GM23338 (cell line): ENCODE measurements around the gene MUCL3. TPM values are rescaled to one million over a fixed set of nuclear protein-coding genes. Genes with fewer than 3 reads are reported as not detected.

ENCODE experiments used
- ATAC-seq: fragments of 200-7000 bp; cut with Tn5 transposase; 3 replicates; pipeline ENCODE4 v1.9.1; 2020
- DNase-seq: peaks from one replicate; pipeline ENCODE4 v3.0.0-alpha.2; 2015; ENCODE audit warnings: low spot score
- H2AFZ ChIP-seq: fragments of 200-600 bp; sonication (generic); 2 replicates; pipeline ENCODE4 v1.8.0; 2016; ENCODE audit warnings: antibody characterized with exemption, mild to moderate bottlenecking, moderate library complexity
- H3F3A ChIP-seq: fragments of 200-600 bp; sonication (generic); replicated peaks from 2 replicates; pipeline ENCODE4 v1.8.0; 2017; ENCODE audit warnings: antibody characterized with exemption, mixed run types, low read depth
- H3K27ac ChIP-seq: fragments of 200-600 bp; sonication (generic); 2 replicates; pipeline ENCODE4 v1.6.1; 2016; ENCODE audit warnings: low read depth
- H3K27me3 ChIP-seq: fragments of 200-600 bp; sonication (generic); 2 replicates; pipeline ENCODE4 v1.8.0; 2016; ENCODE audit warnings: mild to moderate bottlenecking, mixed run types, moderate library complexity; ENCODE audit not compliant: insufficient read depth
- H3K36me3 ChIP-seq: fragments of 200-600 bp; sonication (generic); 2 replicates; pipeline ENCODE4 v1.8.0; 2016; ENCODE audit warnings: mild to moderate bottlenecking; ENCODE audit not compliant: insufficient read depth
- H3K4me1 ChIP-seq: fragments of 200-600 bp; sonication (generic); 2 replicates; pipeline ENCODE4 v1.8.0; 2016; ENCODE audit warnings: mild to moderate bottlenecking, moderate library complexity; ENCODE audit not compliant: insufficient read depth
- H3K4me2 ChIP-seq: fragments of 200-600 bp; sonication (generic); 2 replicates; pipeline ENCODE4 v1.7.1; 2017; ENCODE audit warnings: mixed run types
- H3K4me3 ChIP-seq: fragments of 200-600 bp; sonication (generic); 2 replicates; pipeline ENCODE4 v1.6.1; 2016; ENCODE audit warnings: mixed run types
- H3K79me2 ChIP-seq: fragments of 200-600 bp; sonication (generic); replicated peaks from 2 replicates; pipeline ENCODE4 v1.8.0; 2017; ENCODE audit warnings: mild to moderate bottlenecking; ENCODE audit not compliant: insufficient read depth
- H3K9me2 ChIP-seq: fragments of 200-600 bp; sonication (generic); 2 replicates; pipeline ENCODE4 v1.8.0; 2017; ENCODE audit not compliant: insufficient read depth
- H4K20me1 ChIP-seq: fragments of 200-600 bp; sonication (generic); replicated peaks from 2 replicates; pipeline ENCODE4 v1.8.0; 2017; ENCODE audit warnings: mild to moderate bottlenecking; ENCODE audit not compliant: insufficient read depth
- H3K27ac Mint-ChIP-seq: 2 replicates; pipeline ENCODE4 v1.8.0; 2020; ENCODE audit warnings: inconsistent platforms, mild to moderate bottlenecking, moderate library complexity, mixed read lengths
- H3K27me3 Mint-ChIP-seq: 3 replicates; pipeline ENCODE4 v1.8.0; 2022; ENCODE audit warnings: low read depth, mild to moderate bottlenecking, moderate library complexity, mixed read lengths, inconsistent platforms; ENCODE audit not compliant: insufficient read depth, poor library complexity
- H3K36me3 Mint-ChIP-seq: 3 replicates; pipeline ENCODE4 v1.8.0; 2021; ENCODE audit warnings: low read depth, mild to moderate bottlenecking, inconsistent platforms, moderate library complexity, mixed read lengths
- H3K4me1 Mint-ChIP-seq: 3 replicates; pipeline ENCODE4 v1.8.0; 2020; ENCODE audit warnings: mild to moderate bottlenecking, inconsistent platforms, mixed read lengths
- H3K4me3 Mint-ChIP-seq: 3 replicates; pipeline ENCODE4 v1.8.0; 2021; ENCODE audit warnings: moderate library complexity, mild to moderate bottlenecking, inconsistent platforms, mixed read lengths
- H3K9me3 Mint-ChIP-seq: 3 replicates; pipeline ENCODE4 v1.8.0; 2020; ENCODE audit warnings: moderate library complexity, mild to moderate bottlenecking, inconsistent platforms, mixed read lengths
- CREB1 ChIP-seq: fragments of 250-450 bp; sonication (Bioruptor Pico); IDR thresholded peaks from 2 replicates; pipeline ENCODE4 v1.5.0; 2020; ENCODE audit warnings: low read depth, mild to moderate bottlenecking, moderate library complexity
- EZH2phosphoT487 ChIP-seq: fragments of 200-600 bp; sonication (generic); IDR thresholded peaks from one replicate; pipeline ENCODE4 v1.8.1; 2018; ENCODE audit warnings: antibody characterized with exemption; ENCODE audit not compliant: unreplicated experiment
- JUNB ChIP-seq: IDR thresholded peaks from one replicate; pipeline ENCODE4 v1.6.1; 2016; ENCODE audit warnings: antibody characterized with exemption; ENCODE audit not compliant: unreplicated experiment
- NANOG ChIP-seq: IDR thresholded peaks from 2 replicates; pipeline ENCODE4 v1.6.1; 2016; ENCODE audit warnings: antibody characterized with exemption, borderline replicate concordance
- POLR2AphosphoS5 ChIP-seq: IDR thresholded peaks from 2 replicates; pipeline ENCODE4 v1.6.1; 2016; ENCODE audit warnings: antibody characterized with exemption, low read depth
- STAT1 ChIP-seq: IDR thresholded peaks from one replicate; pipeline ENCODE4 v1.6.1; 2016; ENCODE audit warnings: antibody characterized with exemption; ENCODE audit not compliant: unreplicated experiment
- ZNF114 ChIP-seq: fragments of 250-450 bp; sonication (Bioruptor Pico); IDR thresholded peaks from 2 replicates; pipeline ENCODE4 v1.5.0; 2020; ENCODE audit warnings: mild to moderate bottlenecking, moderate library complexity
- ZNF331 ChIP-seq: fragments of 250-450 bp; sonication (Bioruptor Pico); IDR thresholded peaks from 2 replicates; pipeline ENCODE4 v1.5.0; 2020; ENCODE audit warnings: low read depth, mild to moderate bottlenecking, moderate library complexity
- polyA plus RNA-seq: library from polyadenylated mRNA; unstranded; fragments of >200 nt; fragmentation: Nextera tagmentation; extraction: Ambion mirVana; gene quantifications from 2 replicates; pipeline ENCODE4 v1.2.1, GENCODE V29; 2016
- total RNA-seq: library from RNA; depleted of rRNA; stranded (reverse); fragments of >200 nt; shearing (Covaris generic); gene quantifications from 2 replicates; pipeline ENCODE4 v1.2.3, GENCODE V29; 2014
- TF ChIP-seq, protein P1 (sequence below): IDR thresholded peaks from 2 replicates; pipeline ENCODE4 v1.6.1; 2016; ENCODE audit warnings: antibody characterized with exemption
- TF ChIP-seq, protein P2 (sequence below), 2 experiments: fragments of 200-600 bp in 1 of 2; sonication (generic) in 1 of 2; conservative IDR thresholded peaks; 2 replicates each; pipeline versions ENCODE4 v1.5.1 to v1.6.1; 2016 to 2017; ENCODE audit warnings: antibody characterized with exemption in 2 of 2, low read depth in 2 of 2, mild to moderate bottlenecking in 2 of 2, moderate library complexity in 1 of 2
- TF ChIP-seq, protein P3 (sequence below): fragments of 250-450 bp; sonication (Bioruptor Pico); IDR thresholded peaks from 2 replicates; pipeline ENCODE4 v1.5.0; 2020; ENCODE audit warnings: mild to moderate bottlenecking, moderate library complexity

Gene MUCL3
- total and polyA plus RNA-seq, 2 experiments from 2014 or later = 0.32 TPM; not detected in 1

DNA sequence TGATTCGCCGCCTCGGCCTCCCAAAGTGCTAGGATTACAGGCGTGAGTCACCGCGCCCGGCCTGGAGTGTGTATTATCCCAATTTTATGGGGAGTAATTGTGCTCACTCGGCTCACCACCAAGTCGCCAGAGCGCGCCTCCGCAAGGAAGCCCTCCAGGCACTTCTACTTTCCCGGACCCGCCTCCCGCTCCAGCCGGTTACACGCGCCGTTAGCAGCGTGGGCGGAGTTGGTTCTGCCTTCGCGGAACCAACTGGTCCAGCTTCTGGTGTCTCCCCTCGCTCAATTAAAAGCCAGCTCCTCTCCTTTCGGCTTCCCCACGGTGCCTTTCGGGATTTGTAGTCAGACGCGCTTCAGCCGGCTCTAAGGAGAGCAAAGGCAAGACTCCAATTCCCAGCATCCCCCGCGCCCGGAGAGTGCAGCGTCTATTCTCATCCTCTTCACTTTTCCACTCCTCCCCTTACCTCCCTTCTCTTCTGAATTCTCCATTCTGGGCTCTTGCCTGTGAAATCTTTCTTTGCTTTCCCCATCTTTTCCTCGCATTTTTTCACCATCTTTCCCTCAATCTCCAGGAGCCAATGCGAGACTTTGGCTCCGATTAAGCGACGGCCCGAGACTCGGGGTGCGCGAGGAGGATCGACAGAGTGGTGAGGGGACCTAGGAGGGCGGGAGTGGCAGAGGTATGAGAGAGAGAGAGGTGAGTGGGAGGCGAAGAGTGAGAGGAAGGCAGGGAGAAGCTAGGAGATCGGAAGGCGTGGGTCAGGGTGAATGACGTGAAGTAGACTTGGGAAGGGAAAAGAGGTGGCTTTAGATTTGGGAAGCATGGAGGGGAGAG lies 32.8 kb upstream of the MUCL3 start, which contains the start of gene GTF2H4:
GTF2H4 (plus strand) TSS at position 450 of the 834 bp plus-strand sequence.
- TF ChIP-seq ZNF114 (CRISPR knock-in tag) (peak; percentile 76; the same call in 1 of the 2 replicates), EZH2phosphoT487 (no peak), STAT1 (no peak), JUNB (no peak), CREB1 (peak; percentile 72), ZNF331 (CRISPR knock-in tag) (no peak), POLR2AphosphoS5 (peak; percentile 86), NANOG (no peak)
- TF ChIP-seq, protein P1, sequence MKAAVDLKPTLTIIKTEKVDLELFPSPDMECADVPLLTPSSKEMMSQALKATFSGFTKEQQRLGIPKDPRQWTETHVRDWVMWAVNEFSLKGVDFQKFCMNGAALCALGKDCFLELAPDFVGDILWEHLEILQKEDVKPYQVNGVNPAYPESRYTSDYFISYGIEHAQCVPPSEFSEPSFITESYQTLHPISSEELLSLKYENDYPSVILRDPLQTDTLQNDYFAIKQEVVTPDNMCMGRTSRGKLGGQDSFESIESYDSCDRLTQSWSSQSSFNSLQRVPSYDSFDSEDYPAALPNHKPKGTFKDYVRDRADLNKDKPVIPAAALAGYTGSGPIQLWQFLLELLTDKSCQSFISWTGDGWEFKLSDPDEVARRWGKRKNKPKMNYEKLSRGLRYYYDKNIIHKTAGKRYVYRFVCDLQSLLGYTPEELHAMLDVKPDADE = peak; percentile 94
- Histone ChIP-seq H2AFZ (peak within 1 kb of the TSS; percentile 88), H3K27ac (no peak within 1 kb of the TSS; the same call in 1 of the 2 replicates), H4K20me1 (no peaks in the 10 kb centered on the region; the same call in 1 of the 2 replicates), H3K79me2 (peaks cover 10% of the 10 kb centered on the region), H3K9me2 (no peaks in the 10 kb centered on the region), H3K4me1 (no peaks in the 10 kb centered on the region), H3K36me3 (peaks cover 7% of the 10 kb centered on the region; the same call in 1 of the 2 replicates), H3K4me2 (peak within 1 kb of the TSS; percentile 85), H3K27me3 (no peaks in the 10 kb centered on the region), H3F3A (0 out of 2 replicates have a peak, but pooled peaks cover 9% of the 10 kb centered on the region), H3K4me3 (peak within 1 kb of the TSS; percentile 94)
- H3K9me3 Mint-ChIP-seq = no peaks in the 10 kb centered on the region
- H3K36me3 Mint-ChIP-seq = peaks cover 29% of the 10 kb centered on the region
- H3K27ac Mint-ChIP-seq = peak within 1 kb of the TSS; percentile 79
- H3K27me3 Mint-ChIP-seq = peaks cover 8% of the 10 kb centered on the region
- DNase-seq (peak; percentile 100), ATAC-seq (peak; percentile 98)
- peak within 1 kb of the TSS; percentile 99 for H3K4me3 Mint-ChIP-seq
- peaks cover 14% of the 10 kb centered on the region for H3K4me1 Mint-ChIP-seq

DNA sequence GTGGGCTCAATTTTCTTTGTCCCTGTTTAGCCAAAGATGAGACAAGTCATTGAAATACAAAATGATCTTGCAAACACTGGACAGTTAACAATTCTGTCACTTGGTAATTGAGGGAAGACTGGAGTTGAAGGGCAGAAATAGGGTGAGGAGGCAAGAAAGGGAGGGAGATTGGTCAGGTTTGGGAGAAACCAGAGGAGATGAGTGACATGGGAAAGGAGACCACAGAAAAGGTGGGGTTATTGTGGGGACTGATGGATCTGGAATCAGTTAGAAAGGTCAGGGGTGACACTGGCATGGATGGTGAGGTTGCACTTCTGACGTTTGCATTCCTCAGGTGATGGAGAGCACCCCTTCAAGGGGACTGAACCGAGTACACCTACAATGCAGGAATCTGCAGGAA lies 32.1 kb upstream of the MUCL3 start:
- Mint-ChIP-seq H3K27ac (peak overlapping the region; percentile 79; the same call in 1 of the 2 replicates), H3K27me3 (peaks cover 14% of the 10 kb centered on the region), H3K9me3 (no peaks in the 10 kb centered on the region), H3K4me1 (peaks cover 20% of the 10 kb centered on the region), H3K36me3 (peaks cover 35% of the 10 kb centered on the region), H3K4me3 (peak overlapping the region; percentile 99)
- H3K27me3 ChIP-seq = no peaks in the 10 kb centered on the region
- H4K20me1 ChIP-seq = no peaks in the 10 kb centered on the region; the same call in 1 of the 2 replicates
- 0 out of 2 replicates have a peak, but pooled peaks cover 12% of the 10 kb centered on the region for H3F3A ChIP-seq
- H2AFZ ChIP-seq = no peak overlapping the region
- H3K36me3 ChIP-seq = peaks cover 7% of the 10 kb centered on the region; the same call in 1 of the 2 replicates
- H3K4me3 ChIP-seq = peak overlapping the region; percentile 94
- no peaks in the 10 kb centered on the region for H3K9me2 ChIP-seq
- H3K4me2 ChIP-seq = peak overlapping the region; percentile 85
- ATAC-seq (no peak), DNase-seq (no peak)
- no peak overlapping the region for H3K27ac ChIP-seq
- H3K4me1 ChIP-seq = no peaks in the 10 kb centered on the region
- H3K79me2 ChIP-seq = peaks cover 10% of the 10 kb centered on the region
- TF ChIP-seq, protein P2, sequence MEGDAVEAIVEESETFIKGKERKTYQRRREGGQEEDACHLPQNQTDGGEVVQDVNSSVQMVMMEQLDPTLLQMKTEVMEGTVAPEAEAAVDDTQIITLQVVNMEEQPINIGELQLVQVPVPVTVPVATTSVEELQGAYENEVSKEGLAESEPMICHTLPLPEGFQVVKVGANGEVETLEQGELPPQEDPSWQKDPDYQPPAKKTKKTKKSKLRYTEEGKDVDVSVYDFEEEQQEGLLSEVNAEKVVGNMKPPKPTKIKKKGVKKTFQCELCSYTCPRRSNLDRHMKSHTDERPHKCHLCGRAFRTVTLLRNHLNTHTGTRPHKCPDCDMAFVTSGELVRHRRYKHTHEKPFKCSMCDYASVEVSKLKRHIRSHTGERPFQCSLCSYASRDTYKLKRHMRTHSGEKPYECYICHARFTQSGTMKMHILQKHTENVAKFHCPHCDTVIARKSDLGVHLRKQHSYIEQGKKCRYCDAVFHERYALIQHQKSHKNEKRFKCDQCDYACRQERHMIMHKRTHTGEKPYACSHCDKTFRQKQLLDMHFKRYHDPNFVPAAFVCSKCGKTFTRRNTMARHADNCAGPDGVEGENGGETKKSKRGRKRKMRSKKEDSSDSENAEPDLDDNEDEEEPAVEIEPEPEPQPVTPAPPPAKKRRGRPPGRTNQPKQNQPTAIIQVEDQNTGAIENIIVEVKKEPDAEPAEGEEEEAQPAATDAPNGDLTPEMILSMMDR (conservative IDR thresholded peaks at IDR 0.05; ENCODE audit: low read depth in 2 of 2) = no peak
- TF ChIP-seq, protein P3, sequence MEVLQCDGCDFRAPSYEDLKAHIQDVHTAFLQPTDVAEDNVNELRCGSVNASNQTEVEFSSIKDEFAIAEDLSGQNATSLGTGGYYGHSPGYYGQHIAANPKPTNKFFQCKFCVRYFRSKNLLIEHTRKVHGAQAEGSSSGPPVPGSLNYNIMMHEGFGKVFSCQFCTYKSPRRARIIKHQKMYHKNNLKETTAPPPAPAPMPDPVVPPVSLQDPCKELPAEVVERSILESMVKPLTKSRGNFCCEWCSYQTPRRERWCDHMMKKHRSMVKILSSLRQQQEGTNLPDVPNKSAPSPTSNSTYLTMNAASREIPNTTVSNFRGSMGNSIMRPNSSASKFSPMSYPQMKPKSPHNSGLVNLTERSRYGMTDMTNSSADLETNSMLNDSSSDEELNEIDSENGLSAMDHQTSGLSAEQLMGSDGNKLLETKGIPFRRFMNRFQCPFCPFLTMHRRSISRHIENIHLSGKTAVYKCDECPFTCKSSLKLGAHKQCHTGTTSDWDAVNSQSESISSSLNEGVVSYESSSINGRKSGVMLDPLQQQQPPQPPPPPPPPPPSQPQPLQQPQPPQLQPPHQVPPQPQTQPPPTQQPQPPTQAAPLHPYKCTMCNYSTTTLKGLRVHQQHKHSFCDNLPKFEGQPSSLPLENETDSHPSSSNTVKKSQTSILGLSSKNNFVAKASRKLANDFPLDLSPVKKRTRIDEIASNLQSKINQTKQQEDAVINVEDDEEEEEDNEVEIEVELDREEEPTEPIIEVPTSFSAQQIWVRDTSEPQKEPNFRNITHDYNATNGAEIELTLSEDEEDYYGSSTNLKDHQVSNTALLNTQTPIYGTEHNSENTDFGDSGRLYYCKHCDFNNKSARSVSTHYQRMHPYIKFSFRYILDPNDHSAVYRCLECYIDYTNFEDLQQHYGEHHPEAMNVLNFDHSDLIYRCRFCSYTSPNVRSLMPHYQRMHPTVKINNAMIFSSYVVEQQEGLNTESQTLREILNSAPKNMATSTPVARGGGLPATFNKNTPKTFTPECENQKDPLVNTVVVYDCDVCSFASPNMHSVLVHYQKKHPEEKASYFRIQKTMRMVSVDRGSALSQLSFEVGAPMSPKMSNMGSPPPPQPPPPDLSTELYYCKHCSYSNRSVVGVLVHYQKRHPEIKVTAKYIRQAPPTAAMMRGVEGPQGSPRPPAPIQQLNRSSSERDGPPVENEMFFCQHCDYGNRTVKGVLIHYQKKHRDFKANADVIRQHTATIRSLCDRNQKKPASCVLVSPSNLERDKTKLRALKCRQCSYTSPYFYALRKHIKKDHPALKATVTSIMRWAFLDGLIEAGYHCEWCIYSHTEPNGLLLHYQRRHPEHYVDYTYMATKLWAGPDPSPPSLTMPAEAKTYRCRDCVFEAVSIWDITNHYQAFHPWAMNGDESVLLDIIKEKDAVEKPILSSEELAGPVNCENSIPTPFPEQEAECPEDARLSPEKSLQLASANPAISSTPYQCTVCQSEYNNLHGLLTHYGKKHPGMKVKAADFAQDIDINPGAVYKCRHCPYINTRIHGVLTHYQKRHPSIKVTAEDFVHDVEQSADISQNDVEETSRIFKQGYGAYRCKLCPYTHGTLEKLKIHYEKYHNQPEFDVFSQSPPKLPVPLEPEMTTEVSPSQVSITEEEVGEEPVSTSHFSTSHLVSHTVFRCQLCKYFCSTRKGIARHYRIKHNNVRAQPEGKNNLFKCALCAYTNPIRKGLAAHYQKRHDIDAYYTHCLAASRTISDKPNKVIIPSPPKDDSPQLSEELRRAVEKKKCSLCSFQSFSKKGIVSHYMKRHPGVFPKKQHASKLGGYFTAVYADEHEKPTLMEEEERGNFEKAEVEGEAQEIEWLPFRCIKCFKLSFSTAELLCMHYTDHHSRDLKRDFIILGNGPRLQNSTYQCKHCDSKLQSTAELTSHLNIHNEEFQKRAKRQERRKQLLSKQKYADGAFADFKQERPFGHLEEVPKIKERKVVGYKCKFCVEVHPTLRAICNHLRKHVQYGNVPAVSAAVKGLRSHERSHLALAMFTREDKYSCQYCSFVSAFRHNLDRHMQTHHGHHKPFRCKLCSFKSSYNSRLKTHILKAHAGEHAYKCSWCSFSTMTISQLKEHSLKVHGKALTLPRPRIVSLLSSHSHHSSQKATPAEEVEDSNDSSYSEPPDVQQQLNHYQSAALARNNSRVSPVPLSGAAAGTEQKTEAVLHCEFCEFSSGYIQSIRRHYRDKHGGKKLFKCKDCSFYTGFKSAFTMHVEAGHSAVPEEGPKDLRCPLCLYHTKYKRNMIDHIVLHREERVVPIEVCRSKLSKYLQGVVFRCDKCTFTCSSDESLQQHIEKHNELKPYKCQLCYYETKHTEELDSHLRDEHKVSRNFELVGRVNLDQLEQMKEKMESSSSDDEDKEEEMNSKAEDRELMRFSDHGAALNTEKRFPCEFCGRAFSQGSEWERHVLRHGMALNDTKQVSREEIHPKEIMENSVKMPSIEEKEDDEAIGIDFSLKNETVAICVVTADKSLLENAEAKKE = no peak
- TF ChIP-seq ZNF331 (CRISPR knock-in tag) = no peak
